Uterus (tissue), 2 donors: ENCODE data around the gene ACR.
"Not testable (repeated sequence)": the region's sequence is repeated elsewhere in the genome, so short reads cannot be mapped to it uniquely, and the experiment has no call there.

ENCODE experiments used
- POLR2A ChIP-seq, 2 donors: fragments of 450-650 bp; IDR thresholded peaks; one replicate each; pipeline ENCODE4 v1.6.1; 2016; ENCODE audit warnings: antibody characterized with exemption in 2 of 2, mild to moderate bottlenecking in 1 of 2, moderate library complexity in 1 of 2
- TF ChIP-seq, protein P1 (sequence below), 4 experiments: fragments of 200-600 bp in 2 of 4; fragments of 450-650 bp in 2 of 4; sonication (generic) in 2 of 4; IDR thresholded peaks; one replicate each; pipeline ENCODE4 v1.5.1; 2016 to 2019; ENCODE audit warnings: antibody characterized with exemption in 4 of 4, mild to moderate bottlenecking in 2 of 4, moderate library complexity in 1 of 4

DNA sequence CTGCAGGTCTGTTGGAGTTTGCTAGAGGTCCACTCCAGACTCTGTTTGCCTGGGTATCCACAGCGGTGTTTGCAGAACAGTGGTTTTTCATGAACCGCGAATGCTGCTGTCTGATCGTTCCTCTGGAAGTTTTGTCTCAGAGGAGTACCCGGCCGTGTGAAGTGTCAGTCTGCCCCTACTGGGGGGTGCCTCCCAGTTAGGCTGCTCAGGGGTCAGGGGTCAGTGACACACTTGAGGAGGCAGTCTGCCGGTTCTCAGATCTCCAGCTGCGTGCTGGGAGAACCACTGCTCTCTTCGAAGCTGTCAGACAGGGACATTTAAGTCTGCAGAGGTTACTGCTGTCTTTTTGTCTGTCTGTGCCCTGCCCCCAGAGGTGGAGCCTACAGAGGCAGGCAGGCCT lies 18.4 kb downstream of the ACR start:
- TF ChIP-seq, protein P1, sequence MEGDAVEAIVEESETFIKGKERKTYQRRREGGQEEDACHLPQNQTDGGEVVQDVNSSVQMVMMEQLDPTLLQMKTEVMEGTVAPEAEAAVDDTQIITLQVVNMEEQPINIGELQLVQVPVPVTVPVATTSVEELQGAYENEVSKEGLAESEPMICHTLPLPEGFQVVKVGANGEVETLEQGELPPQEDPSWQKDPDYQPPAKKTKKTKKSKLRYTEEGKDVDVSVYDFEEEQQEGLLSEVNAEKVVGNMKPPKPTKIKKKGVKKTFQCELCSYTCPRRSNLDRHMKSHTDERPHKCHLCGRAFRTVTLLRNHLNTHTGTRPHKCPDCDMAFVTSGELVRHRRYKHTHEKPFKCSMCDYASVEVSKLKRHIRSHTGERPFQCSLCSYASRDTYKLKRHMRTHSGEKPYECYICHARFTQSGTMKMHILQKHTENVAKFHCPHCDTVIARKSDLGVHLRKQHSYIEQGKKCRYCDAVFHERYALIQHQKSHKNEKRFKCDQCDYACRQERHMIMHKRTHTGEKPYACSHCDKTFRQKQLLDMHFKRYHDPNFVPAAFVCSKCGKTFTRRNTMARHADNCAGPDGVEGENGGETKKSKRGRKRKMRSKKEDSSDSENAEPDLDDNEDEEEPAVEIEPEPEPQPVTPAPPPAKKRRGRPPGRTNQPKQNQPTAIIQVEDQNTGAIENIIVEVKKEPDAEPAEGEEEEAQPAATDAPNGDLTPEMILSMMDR (IDR thresholded peaks at IDR 0.05) = not testable (repeated sequence)
- not testable (repeated sequence) for TF ChIP-seq POLR2A (IDR thresholded peaks at IDR 0.05)
